Measurements from ENCODE around the gene ABCC1. TPM values are rescaled to one million over a fixed set of nuclear protein-coding genes. Genes with fewer than 3 reads are reported as not detected.
A peak's percentile ranks its signal among the peaks of the same experiment; 100 is the strongest.
"Not testable (repeated sequence)": the region's sequence is repeated elsewhere in the genome, so short reads cannot be mapped to it uniquely, and the experiment has no call there.

Gene ABCC1
- total RNA-seq, 1 donor from 2014 or later = 2.5 TPM

DNA sequence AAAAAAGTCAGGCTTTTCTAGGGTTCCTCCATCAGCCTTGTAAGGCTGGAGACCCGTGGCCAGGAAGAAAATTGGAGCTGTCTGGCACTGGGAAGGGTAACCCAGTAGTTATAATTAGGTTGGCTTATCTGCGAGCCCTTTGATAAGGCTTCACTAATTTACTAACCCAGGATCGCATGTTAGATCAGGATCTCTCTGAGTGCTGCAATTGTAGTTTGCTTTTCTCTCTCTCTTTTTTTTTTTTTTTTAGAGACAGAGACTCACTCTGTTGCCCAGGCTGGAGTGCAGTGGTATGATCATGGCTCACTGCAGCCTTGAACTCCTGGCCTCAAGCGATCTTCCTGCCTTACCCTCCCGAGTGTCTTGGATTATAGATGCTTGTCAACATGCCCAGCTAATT, 17.0 kb downstream of the ABCC1 start:
- ATAC-seq (no peak), DNase-seq (ENCODE audit: low spot score) (no peak)

DNA sequence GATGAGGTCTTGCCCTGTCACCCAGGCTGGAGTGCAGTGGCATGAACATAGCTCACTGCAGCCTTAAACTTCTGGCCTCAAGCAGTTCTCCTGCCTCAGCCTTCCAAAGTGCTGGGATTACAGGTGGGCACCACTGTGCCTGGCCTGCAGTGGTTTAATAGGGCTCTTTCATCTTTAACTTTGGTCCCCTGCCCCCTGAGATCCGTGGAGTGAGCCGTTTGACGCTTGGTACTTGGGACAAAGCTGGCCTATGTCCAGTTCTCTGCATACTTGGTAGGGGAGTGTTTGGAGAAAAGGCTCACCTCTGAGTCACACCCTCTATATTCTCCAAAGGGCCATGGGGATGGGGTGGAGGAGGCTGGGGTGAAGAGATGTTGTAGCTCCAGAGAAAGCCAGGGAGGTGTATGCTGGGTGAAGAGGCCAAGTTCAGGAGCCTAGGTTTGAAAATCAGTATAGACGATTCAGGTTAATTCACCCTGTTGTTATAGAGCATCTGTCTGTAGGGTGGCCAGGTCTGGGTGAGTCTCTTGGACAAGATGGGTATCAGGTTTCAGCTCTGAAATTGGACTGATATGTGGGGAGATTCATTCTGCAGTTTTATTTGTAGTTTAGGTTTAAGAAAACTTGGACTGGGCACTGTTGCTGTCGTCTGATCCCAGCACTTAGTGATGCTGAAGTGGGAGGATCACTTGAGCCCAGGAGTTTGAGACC, 17.6 kb downstream of the ABCC1 start:
- no peak for ATAC-seq

DNA sequence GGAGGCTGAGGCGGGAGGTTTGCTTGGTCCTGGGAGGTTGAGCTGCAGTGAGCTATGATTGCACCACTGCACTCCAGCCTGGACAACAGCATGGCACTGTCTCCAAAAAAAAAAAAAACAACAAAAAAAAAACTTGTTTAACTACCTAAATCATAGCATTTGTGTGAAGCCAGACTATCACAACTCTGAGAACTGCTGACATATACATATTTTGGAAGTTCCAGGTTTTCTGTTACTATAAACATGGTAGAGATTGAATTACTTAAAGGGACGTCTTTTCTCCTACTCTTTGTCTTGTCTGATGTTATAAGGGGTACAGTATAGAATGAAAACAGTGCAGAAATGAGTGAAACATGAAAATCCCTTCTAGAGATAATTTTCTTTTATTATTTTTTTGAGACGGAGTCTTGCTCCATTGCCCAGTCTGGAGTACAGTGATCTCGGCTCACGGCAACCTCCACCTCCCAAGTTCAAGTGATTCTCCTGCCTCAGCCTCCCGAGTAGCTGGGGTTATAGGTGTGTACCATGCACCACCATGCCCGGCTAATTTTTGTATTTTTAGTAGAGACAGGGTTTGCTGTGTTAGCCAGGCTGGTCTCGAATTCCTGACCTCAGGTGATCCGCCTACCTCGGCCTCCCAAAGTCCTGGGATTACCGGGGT, 18.4 kb downstream of the ABCC1 start:
- ATAC-seq = no peak
- no peak for DNase-seq (ENCODE audit: low spot score)

More for the DNA sequence above, 17.6 kb downstream of the ABCC1 start:
- DNase-seq (ENCODE audit: low spot score) = no peak

DNA sequence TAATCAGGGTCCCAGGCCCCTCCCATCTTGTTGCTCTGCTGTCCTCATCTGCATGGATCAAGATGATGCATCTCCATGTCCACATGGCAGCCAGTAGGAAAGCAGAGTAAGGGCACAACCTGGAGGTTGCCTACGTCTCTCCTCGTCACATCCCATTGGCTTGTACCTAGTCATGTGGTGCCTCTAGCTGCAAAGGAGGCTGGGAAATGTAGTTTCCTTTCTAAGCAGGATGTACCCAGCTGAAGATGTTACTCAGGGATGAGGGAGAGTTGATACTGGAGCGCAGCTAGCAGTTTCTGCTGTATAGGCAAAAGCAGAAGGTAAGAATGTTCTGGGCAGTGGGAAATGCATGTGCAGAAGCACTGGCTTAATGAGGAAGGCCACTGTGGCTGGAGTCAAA, 20.8 kb downstream of the ABCC1 start:
- ATAC-seq = no peak

DNA sequence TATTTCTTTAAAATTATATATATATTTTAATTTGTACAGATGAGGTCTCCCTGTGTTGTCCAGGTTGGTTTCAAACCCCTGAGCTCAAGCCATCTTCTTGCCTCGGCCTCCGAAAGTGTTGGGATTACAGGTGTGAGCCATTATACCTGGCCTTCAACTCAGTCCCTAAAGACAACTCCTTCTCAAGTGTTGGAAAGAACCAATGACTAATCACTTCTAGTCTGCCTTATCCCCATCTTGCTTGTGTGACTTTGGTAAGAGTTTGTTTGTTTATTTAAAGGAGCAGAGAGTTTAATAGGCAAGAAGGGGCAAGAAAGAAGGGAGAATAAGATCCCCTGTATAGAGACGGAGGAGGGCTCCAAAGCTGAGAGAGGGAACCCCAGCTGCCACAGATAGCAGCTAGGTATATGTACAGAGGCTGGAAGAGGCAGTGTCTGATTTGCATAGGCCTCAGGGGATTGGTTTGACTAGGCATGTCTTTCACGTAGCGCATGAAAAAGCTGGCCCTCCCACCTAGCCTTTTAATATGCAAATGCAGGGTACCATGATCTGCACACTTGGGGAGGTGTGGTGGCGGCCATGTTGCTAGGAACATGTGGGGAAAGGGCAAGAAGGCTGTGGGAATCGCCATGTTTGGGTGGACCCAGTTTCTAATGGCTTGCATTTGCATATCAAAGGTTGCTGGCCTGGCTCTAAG, 21.5 kb downstream of the ABCC1 start:
- DNase-seq (ENCODE audit: low spot score) (no peak), ATAC-seq (no peak)

More for the DNA sequence above, 20.8 kb downstream of the ABCC1 start:
- no peak for DNase-seq (ENCODE audit: low spot score)

DNA sequence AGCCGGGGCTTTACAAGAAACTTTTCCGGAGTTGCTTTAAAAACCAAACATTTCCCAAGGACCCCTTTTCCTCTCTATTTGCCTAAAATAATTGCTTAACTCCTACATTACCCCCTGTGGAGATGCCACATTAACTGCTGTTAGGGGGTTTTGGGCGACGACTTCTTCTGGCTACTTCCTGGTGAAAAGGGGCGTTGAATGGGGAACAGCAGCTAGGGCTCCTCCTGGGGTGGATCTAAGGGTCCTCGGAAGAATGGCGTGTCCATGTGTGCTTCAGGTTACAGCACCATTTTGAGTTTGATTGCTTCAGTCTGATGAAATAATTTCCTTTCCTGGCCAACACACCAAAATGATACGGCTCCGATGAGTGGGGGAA, 22.0 kb downstream of the ABCC1 start:
- DNase-seq (ENCODE audit: low spot score) = no peak
- no peak for ATAC-seq

DNA sequence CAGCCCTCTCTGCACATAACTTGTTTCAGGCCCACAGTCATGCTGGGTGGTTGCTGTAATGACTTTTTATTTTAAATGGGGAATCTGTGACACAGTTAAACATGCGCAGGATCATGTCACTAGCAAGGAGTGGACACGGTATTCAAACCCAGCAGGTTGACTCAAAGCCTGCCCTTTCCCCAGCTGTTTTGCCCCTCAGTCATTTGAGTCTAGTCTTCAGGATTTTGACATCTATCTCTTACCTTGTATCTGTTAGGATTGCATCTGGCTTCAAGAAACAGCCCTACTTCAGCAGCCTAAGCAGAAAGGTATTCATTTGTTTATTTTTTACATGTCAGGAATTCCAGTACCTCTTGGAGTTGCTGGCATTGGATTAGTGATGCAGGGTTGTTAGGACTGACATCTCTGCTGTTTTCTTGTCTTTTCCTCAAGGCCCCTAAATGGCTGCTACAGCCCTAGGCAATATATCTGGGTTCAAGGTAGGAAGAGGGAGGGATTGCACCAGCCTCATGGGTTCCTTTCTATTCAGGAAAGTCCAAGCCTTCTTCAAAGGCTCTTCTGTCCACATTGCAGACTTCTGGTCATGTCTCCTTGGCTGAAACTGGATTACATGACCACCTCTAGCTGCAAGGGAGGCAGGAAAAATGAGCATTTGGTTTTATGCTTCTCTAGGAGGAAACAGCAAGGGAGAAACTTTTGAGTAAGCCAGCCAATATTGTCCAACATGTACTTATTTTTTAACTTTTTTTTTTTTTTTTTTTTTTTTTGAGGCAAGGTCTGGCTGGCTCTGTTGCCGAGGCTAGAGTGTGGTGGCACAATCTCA, 22.8 kb downstream of the ABCC1 start:
- no peak for ATAC-seq
- no peak for DNase-seq (ENCODE audit: low spot score)

DNA sequence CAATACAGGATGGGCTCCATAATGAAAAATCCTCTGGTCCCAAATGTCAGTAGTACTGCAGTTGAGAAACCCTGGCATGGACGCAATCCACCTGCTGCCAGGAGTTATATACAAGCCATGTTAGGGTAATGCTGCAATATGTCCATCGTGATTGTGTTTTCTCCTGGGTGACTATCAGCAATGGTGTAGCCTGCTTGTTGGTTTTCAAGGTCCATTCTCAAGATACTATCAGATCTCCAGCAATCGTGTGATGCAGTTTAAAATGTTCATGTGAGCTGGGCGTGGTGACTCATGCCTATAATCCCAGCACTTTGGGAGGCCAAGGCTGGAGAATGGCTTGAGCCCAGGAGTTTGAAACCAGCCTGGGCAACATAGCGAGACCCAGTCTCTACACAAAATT, 24.0 kb downstream of the ABCC1 start:
- ATAC-seq (no peak), DNase-seq (ENCODE audit: low spot score) (no peak)

DNA sequence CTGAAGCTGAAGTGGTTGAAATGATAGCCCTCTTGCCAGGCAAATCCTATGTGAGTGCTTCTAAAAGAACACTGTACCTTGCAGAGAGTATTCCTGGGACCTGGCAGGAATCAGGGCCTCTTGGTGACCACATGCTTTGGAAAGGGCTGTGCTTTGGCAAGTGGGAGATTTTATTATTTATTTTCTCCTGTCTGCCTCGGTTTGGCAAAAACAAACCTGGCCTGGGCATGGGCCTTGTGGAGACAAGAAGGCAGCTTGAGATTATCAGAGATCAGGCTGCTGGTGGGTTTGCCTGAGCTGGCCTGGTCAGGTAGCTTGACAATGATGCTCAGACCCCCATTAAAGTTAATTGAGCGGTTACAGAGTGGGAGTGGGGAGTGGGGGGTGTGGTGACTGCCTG, 24.6 kb downstream of the ABCC1 start:
- DNase-seq (ENCODE audit: low spot score) (no peak), ATAC-seq (no peak)

DNA sequence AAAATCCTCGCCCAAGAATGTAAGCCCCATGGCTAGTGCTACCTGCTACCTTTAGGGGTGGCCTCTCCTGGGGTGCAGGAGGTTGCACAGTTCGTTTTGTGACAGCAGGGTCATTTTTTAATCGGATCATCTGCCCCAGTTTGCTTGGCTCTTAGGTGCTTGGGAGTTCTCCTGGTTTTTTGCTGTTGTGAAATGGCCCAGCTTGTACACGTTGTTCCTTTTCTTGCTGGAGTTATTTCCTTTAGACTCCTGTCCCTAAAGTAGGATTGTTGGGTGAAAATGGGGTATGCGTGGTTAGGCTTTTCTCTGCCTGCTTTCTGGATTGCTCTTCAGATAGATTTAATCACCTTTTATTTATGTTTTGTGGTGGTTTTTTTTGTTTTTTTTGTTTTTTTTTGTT, 25.8 kb downstream of the ABCC1 start:
- ATAC-seq = no peak
- DNase-seq (ENCODE audit: low spot score) = no peak

DNA sequence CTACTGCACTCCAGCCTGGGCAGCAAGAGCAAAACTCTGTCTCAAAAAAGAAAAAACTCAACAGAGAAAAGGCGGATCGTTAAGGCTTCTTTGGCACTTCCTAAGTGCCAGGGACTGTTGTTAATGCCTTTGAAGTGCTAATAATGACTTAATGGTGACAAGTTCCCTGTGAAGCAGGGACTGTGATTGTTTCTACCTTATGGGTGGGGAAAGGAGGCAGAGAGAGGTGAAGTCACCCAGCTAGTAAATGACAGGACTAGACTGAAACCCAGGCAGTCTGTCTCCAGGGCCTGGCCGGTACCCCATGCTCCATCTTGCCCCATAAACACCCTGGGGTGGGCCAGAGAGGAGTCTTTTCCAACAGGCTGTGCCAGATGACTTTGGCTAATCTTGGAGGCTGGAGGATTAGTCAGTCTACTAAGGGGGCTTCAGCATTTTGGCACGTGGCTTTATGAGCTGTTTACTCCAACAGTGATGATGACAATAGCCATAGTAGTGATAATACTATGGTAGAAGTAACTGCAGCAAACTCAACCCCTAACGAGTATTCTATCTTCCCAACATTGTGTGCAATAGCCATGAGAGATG, 26.9 kb downstream of the ABCC1 start:
- ATAC-seq (no peak), DNase-seq (ENCODE audit: low spot score) (no peak)

DNA sequence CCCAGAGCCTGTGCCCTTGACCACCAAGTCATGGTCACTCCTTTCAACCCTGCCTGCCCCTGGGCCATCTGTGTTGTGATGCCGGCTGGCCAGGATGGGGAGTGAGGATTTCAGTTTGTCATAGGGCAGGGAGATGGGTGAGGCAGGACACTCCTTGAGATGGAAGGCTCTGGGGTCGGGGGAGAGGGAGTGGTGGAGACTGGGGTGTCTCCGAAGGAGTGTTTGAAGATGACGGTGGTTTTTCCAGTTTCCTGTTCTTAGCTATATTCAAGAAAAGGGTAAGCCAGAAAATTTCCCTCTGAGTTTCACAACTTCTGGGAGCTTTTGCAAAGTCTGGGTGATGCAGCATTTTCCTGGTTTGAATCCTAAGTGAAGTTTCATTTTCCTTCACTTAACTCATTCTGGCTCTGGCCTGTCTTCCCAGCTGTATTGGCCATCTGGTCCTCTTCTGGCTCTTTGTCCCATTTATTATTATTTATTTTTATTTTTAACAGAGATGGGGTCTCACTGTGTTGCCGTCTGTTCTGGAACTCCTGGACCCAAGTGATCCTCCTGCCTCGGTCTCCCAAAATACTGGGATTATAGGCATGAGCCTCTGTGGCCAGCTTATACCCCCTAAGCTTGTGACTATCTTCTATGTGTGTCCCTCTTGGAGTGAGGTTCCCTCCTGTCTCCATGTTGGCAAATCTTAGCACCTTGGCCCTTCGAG, 27.7 kb downstream of the ABCC1 start:
- DNase-seq (ENCODE audit: low spot score) (no peak), ATAC-seq (no peak)

DNA sequence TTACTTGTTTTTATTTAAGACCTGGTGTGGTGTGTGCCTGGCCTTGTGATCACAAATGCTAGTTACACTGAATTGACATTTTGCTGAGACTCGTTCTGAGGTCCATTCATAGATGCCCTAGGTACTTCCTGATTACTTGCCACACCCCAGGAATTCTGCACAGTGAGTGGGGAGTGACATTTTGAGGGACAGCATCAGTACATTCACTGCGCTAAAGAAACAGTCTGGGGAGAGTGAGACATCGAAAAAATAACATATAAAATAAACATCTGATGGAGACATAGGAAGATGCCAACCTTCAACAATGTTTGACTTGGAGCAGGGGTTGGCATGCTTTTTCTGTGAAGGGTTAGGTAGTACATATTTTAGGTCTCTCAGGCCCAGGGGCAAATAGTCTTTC, 30.4 kb downstream of the ABCC1 start:
- no peak for ATAC-seq
- DNase-seq (ENCODE audit: low spot score) = no peak

DNA sequence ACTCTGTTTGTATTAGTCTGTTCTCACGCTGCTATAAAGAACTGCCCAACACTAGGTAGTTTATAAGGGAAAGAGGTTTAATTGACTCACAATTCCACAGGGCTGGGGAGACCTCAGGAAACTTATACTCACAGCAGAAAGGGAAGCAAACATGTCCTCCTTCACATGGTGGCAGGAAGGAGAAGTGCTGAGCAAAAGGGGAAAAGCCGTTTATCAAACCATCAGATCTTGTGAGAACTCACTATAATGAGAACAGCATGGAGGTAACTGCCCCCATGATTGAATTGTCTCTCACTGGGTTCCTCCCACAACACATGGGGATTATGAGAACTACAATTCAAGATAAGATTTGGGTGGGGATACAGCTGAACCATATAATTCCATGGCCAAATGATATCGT, 30.9 kb downstream of the ABCC1 start:
- no peak for ATAC-seq
- DNase-seq (ENCODE audit: low spot score) = no peak

DNA sequence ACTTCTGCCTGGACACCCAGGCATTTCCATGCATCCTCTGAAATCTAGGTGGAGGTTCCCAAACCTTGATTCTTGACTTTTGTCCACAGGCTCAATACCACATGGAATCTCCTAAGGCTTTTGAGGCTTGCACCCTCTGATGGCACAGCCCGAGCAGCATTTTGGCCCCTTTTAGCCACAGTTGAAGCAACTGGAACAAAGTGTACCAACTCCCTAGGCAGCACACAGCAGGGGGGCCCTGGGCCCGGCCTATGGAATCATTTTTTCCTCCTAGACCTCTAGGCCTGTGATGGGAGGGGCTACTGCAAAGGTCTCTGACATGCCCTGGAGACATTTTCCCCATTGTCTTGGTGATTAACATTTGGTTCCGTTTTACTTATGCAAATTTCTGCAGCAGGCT, 32.0 kb downstream of the ABCC1 start:
- DNase-seq (ENCODE audit: low spot score) = no peak
- ATAC-seq = no peak

DNA sequence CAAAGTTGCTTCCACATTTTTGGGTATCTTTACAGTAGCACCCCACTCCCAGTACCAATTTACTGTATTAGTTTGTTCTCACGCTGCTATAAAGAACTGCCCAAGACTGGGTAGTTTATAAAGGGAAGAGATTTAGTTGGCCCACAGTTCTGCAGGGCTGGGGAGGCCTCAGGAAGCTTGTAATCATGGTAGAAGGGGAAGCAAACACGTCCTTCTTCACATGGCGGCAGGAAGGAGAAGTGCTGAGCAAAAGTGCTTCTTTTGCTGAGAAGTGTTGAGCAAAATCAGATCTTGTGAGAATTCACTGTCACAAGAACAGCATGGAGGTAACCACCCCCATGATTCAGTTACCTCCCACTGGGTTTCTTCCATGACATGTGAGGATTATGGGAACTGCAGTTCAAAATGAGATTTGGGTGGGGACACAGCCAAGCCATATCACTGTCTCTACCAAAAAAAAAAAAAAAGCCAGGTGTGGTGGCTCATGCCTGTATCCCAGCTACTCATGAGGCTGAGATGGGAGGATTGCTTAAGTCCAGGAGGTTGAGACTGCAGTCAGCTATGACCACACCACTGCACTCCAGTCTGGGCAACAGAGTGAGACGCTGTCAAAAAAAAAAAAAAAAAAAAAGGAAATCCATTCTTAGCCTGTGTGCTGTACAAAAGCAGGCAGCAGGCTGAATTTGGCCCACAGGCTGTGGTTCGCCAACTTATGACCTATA, 32.9 kb downstream of the ABCC1 start:
- DNase-seq (ENCODE audit: low spot score); ATAC-seq: not testable (repeated sequence)

DNA sequence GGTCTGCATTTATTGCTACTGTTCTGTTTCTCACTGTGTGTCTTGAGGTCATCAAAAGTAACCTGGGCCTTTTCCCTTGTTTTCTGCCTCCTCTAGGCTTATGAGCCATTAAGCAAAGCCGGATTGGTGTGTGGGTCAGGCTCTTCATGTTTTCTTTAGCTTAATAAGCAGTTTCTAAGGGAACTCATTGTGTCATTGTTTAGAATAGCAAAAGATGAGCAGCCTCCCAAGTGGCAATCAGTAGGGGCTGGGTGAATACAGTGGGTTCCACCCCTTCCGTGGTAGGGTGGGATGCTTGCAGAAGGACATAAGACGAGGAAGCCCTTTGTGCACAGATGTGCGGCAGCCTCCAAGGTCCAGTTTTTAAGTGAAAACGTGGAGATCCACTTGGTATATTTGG, 34.5 kb downstream of the ABCC1 start:
- ATAC-seq (peak; percentile 56), DNase-seq (ENCODE audit: low spot score) (no peak)

DNA sequence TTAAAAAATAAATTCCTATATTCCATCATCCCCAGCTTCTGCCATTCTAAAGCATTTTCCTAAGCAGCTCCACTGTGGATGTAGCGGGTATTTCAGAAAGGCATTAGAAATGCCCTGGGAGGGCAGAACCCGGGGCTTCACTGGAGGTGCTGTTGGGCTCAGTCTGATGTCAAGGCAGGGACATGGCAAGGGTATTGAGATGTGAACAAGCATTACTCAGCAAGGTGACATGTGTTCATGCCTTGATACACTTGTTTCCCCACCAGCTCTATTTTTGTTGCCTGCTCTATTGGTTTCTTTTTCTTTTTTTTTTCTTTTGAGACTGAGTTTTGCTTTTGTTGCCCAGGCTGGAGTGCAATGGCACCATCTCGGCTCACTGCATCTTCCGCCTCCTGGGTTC, 35.7 kb downstream of the ABCC1 start:
- ATAC-seq (no peak), DNase-seq (ENCODE audit: low spot score) (no peak)

DNA sequence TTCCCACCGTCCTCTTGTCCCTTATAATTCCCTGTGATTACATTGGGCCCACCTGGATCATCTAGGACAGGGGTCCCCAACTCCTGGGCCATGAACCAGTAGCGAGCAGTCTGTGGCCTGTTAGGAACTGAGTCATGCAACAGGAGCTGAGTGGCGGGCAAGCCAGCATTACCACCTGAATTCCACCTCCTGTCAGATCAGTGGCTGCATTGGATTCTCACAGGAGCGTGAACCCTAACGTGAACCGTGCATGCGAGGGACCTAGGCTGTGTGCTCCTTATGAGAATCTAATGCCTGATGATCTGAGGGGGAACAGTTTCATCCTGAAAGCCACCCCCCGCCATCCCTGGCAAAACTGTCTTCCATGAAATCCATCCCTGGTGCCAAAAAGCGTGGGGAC, 36.8 kb downstream of the ABCC1 start:
- ATAC-seq = no peak
- no peak for DNase-seq (ENCODE audit: low spot score)

All from left lobe of liver (tissue), 2 donors.